IMR-90 (cell line): Measurements from ENCODE around the gene ATOH8. TPM values are rescaled to one million over a fixed set of nuclear protein-coding genes. Genes with fewer than 3 reads are reported as not detected.

Experiments
- ATAC-seq: fragments of 200-7000 bp; cut with Tn5 transposase; 2 replicates; pipeline ENCODE4 v1.9.1; 2020; ENCODE audit warnings: low read depth, mild to moderate bottlenecking, moderate library complexity
- BruUV-seq: library from RNA; stranded (reverse); fragments of 400-500 nt; replicated peaks from 2 replicates; lab custom pipeline; 2021; lab: Mats Ljungman, UMichigan
- CTCF ChIA-PET: fragments of 300-600 bp; formaldehyde crosslinking; extraction: SDS; loops from one replicate; lab custom pipeline; 2021; ENCODE audit warnings: antibody characterized with exemption; lab: Yijun Ruan, JAX
- POLR2A ChIA-PET: fragments of 300-600 bp; sonication (Branson Sonifier 250); formaldehyde crosslinking; loops from one replicate; lab custom pipeline; 2022; ENCODE audit warnings: antibody characterized with exemption; ENCODE audit not compliant: unreplicated experiment; lab: Charles Lee
- DNase-seq: peaks from one replicate; pipeline ENCODE4 v3.0.0; 2013
- H2AFZ ChIP-seq: replicated peaks from 2 replicates; pipeline ENCODE3; 2013; ENCODE audit warnings: low read length, mild to moderate bottlenecking; ENCODE audit not compliant: poor library complexity
- H2AK5ac ChIP-seq: 2 replicates; pipeline ENCODE4 v1.6.1; 2013; ENCODE audit warnings: low read depth, low read length, inconsistent platforms
- H2AK9ac ChIP-seq: replicated peaks from 2 replicates; pipeline ENCODE3; 2013; ENCODE audit warnings: mild to moderate bottlenecking, low read depth, low read length, moderate library complexity; ENCODE audit not compliant: poor library complexity
- H2BK120ac ChIP-seq: 2 replicates; pipeline ENCODE4 v1.6.1; 2013; ENCODE audit warnings: low read depth, low read length, inconsistent platforms
- H2BK15ac ChIP-seq: 3 replicates; pipeline ENCODE4 v1.6.1; 2013; ENCODE audit warnings: low read depth, low read length, inconsistent platforms
- H2BK20ac ChIP-seq: 2 replicates; pipeline ENCODE4 v1.6.1; 2013; ENCODE audit warnings: low read depth, mild to moderate bottlenecking, inconsistent platforms, low read length, moderate library complexity
- H2BK5ac ChIP-seq: 2 replicates; pipeline ENCODE4 v1.6.1; 2013; ENCODE audit warnings: mild to moderate bottlenecking, low read depth, low read length, inconsistent platforms; ENCODE audit not compliant: poor library complexity, severe bottlenecking
- H3K14ac ChIP-seq: replicated peaks from 2 replicates; pipeline ENCODE4 v1.6.1; 2013; ENCODE audit warnings: low read depth, low read length, inconsistent platforms
- H3K18ac ChIP-seq: 2 replicates; pipeline ENCODE4 v1.6.1; 2013; ENCODE audit warnings: low read depth, low read length, control low read depth
- H3K23ac ChIP-seq: 2 replicates; pipeline ENCODE4 v1.6.1; 2013; ENCODE audit warnings: low read depth, low read length, inconsistent platforms
- H3K27ac ChIP-seq: 2 replicates; pipeline ENCODE4 v1.5.1; 2013; ENCODE audit warnings: mild to moderate bottlenecking, control low read depth, low read length; ENCODE audit not compliant: insufficient read depth
- H3K27me3 ChIP-seq: 2 replicates; pipeline ENCODE4 v1.6.1; 2013; ENCODE audit warnings: low read length; ENCODE audit not compliant: control insufficient read depth, insufficient read depth
- H3K36me3 ChIP-seq: 2 replicates; pipeline ENCODE4 v1.6.1; 2013; ENCODE audit warnings: low read length, mixed read lengths; ENCODE audit not compliant: control insufficient read depth, insufficient read depth
- H3K4ac ChIP-seq: 2 replicates; pipeline ENCODE4 v1.6.1; 2013; ENCODE audit warnings: low read depth, low read length, inconsistent platforms
- H3K4me1 ChIP-seq: 2 replicates; pipeline ENCODE4 v1.6.1; 2013; ENCODE audit warnings: low read length, mixed read lengths; ENCODE audit not compliant: control insufficient read depth, insufficient read depth
- H3K4me2 ChIP-seq: 2 replicates; pipeline ENCODE4 v1.6.1; 2013; ENCODE audit warnings: low read depth, mild to moderate bottlenecking, control low read depth, low read length, moderate library complexity
- H3K4me3 ChIP-seq: 2 replicates; pipeline ENCODE4 v1.5.1; 2013; ENCODE audit warnings: low read depth, mild to moderate bottlenecking, control low read depth, low read length, moderate library complexity; ENCODE audit not compliant: insufficient read depth
- H3K56ac ChIP-seq: 2 replicates; pipeline ENCODE4 v1.6.1; 2013; ENCODE audit warnings: low read length, inconsistent platforms; ENCODE audit not compliant: insufficient read depth; ENCODE audit errors: extremely low read depth
- H3K79me1 ChIP-seq, 2 experiments: 2 replicates each; pipeline ENCODE4 v1.6.1; 2013; ENCODE audit warnings: low read length in 2 of 2, inconsistent platforms in 1 of 2, low read depth in 1 of 2
- H3K9ac ChIP-seq: 2 replicates; pipeline ENCODE4 v1.6.1; 2013; ENCODE audit warnings: low read depth, low read length, control low read depth
- H3K9me1 ChIP-seq: 2 replicates; pipeline ENCODE4 v1.6.1; 2013; ENCODE audit warnings: low read length, inconsistent platforms; ENCODE audit not compliant: insufficient read depth
- H3K9me3 ChIP-seq: 2 replicates; pipeline ENCODE4 v1.6.1; 2013; ENCODE audit warnings: low read length; ENCODE audit not compliant: control insufficient read depth, insufficient read depth
- H4K20me1 ChIP-seq: 2 replicates; pipeline ENCODE4 v1.6.1; 2013; ENCODE audit warnings: low read length, inconsistent platforms; ENCODE audit not compliant: insufficient read depth
- H4K5ac ChIP-seq: 2 replicates; pipeline ENCODE4 v1.6.1; 2013; ENCODE audit warnings: mild to moderate bottlenecking, low read depth, low read length, control low read depth
- H4K8ac ChIP-seq, 2 experiments: 2 replicates each; pipeline ENCODE4 v1.6.1; 2013; ENCODE audit warnings: low read depth in 2 of 2, low read length in 2 of 2, control low read depth in 1 of 2, inconsistent platforms in 1 of 2
- H4K91ac ChIP-seq: 2 replicates; pipeline ENCODE4 v1.6.1; 2013; ENCODE audit warnings: low read depth, low read length, inconsistent platforms; ENCODE audit not compliant: insufficient read depth
- BHLHE40 ChIP-seq: fragments of 150-350 bp; IDR thresholded peaks from 2 replicates; pipeline ENCODE4 v1.6.1; 2016; ENCODE audit warnings: mild to moderate bottlenecking, low read depth, low read length
- CEBPB ChIP-seq: IDR thresholded peaks from 2 replicates; pipeline ENCODE4 v1.6.1; 2012; ENCODE audit warnings: low read depth, low read length, improper control_type of control experiment
- CHD1 ChIP-seq: IDR thresholded peaks from 2 replicates; pipeline ENCODE4 v1.6.1; 2012; ENCODE audit warnings: low read depth, low read length, improper control_type of control experiment
- MAFK ChIP-seq: IDR thresholded peaks from 2 replicates; pipeline ENCODE4 v1.6.1; 2012; ENCODE audit warnings: low read depth, low read length, improper control_type of control experiment
- MAZ ChIP-seq: IDR thresholded peaks from 2 replicates; pipeline ENCODE4 v1.6.1; 2012; ENCODE audit warnings: low read depth, mild to moderate bottlenecking, low read length, improper control_type of control experiment, moderate library complexity, borderline replicate concordance
- MXI1 ChIP-seq: IDR thresholded peaks from 2 replicates; pipeline ENCODE4 v1.6.1; 2012; ENCODE audit warnings: low read depth, mild to moderate bottlenecking, low read length, moderate library complexity, borderline replicate concordance
- NFE2L2 ChIP-seq: fragments of 150-350 bp; IDR thresholded peaks from 2 replicates; pipeline ENCODE4 v1.6.1; 2016; ENCODE audit warnings: low read depth, mild to moderate bottlenecking, low read length
- POLR2A ChIP-seq: IDR thresholded peaks from 2 replicates; pipeline ENCODE4 v1.6.1; 2012; ENCODE audit warnings: mild to moderate bottlenecking, low read depth, low read length
- RAD21 ChIP-seq: IDR thresholded peaks from 2 replicates; pipeline ENCODE4 v1.6.1; 2012; ENCODE audit warnings: low read length, improper control_type of control experiment
- RCOR1 ChIP-seq: IDR thresholded peaks from 2 replicates; pipeline ENCODE4 v1.6.1; 2012; ENCODE audit warnings: mild to moderate bottlenecking, low read length, improper control_type of control experiment; ENCODE audit not compliant: insufficient replicate concordance
- RFX5 ChIP-seq: IDR thresholded peaks from 2 replicates; pipeline ENCODE4 v1.8.0; 2012; ENCODE audit warnings: low read depth, mild to moderate bottlenecking, low read length, moderate library complexity
- SMC3 ChIP-seq: fragments of 150-350 bp; IDR thresholded peaks from 2 replicates; pipeline ENCODE4 v1.6.1; 2016; ENCODE audit warnings: low read depth, mild to moderate bottlenecking, antibody characterized with exemption, low read length, moderate library complexity
- WGBS, 2 experiments: methylation state at CpG; one replicate each; pipeline versions ENCODE4 v1.1.5 to v1.1.7; 2013; ENCODE audit warnings: missing lambda C conversion rate in 2 of 2; ENCODE audit not compliant: insufficient read length in 1 of 2; ENCODE audit errors: extremely low coverage in 2 of 2; 5-methylcytosine and 5-hydroxymethylcytosine counted together
- dilution Hi-C: fragments of 300-500 bp; cut with HindIII; formaldehyde crosslinking; loops from one replicate; pipeline ENCODE4 v1.14.3; 2018; ENCODE audit warnings: low sequenced_read_pairs; ENCODE audit not compliant: unreplicated experiment
- in situ Hi-C: fragments of 300-500 bp; cut with MboI; formaldehyde crosslinking; loops from 3 replicates; pipeline ENCODE4 v1.14.3; 2019; ENCODE audit warnings: low sequenced_read_pairs, inconsistent platforms, mixed read lengths
- intact Hi-C: fragments of 100-400 bp; cut with micrococcal nuclease; formaldehyde crosslinking; loops from 2 replicates; pipeline ENCODE4 v1.10.0; 2022
- polyA plus RNA-seq, 3 experiments: library from polyadenylated mRNA; depleted of rRNA; stranded (reverse); fragments of >200 nt; gene quantifications; 2 replicates each; pipeline ENCODE4 v1.2.3, GENCODE V29; 2012; ENCODE audit warnings: low replicate concordance in 1 of 3
- total RNA-seq: library from RNA; depleted of rRNA; stranded (reverse); fragments of >200 nt; gene quantifications from 2 replicates; pipeline ENCODE4 v1.2.3, GENCODE V29; 2012
- TF ChIP-seq, protein P1 (sequence below): conservative IDR thresholded peaks from 2 replicates; pipeline ENCODE4 v1.5.1; 2012; ENCODE audit warnings: mild to moderate bottlenecking, low read depth, low read length, improper control_type of control experiment
- TF ChIP-seq, protein P2 (sequence below): fragments of 150-350 bp; IDR thresholded peaks from 2 replicates; pipeline ENCODE4 v1.6.1; 2016; ENCODE audit warnings: low read depth, mild to moderate bottlenecking, low read length, moderate library complexity, borderline replicate concordance

ATOH8 gene
- total and polyA plus RNA-seq, 2 of the 4 experiments (the other 2 are of a cell fraction): 7.9 to 9.0 TPM

GRCh38 chr2:85804583-85804982, 50.8 kb downstream of the ATOH8 start:
- H3K9me1 ChIP-seq: peaks cover 14% of the 10 kb centered on the region
- H3K4ac ChIP-seq: peak overlapping the region; percentile 38; the same call in 1 of the 2 replicates
- peak overlapping the region; percentile 56; the same call in 1 of the 2 replicates for H4K5ac ChIP-seq
- H3K18ac ChIP-seq: peak overlapping the region; percentile 68; the same call in 1 of the 2 replicates
- CTCF ChIA-PET: interaction anchor here (2.3 kb wide), 1 partner anchor 75 kb away, joined by 7 read pairs; no protein-coding TSS in a partner anchor
- H2AK5ac ChIP-seq: peak overlapping the region; percentile 68; the same call in 1 of the 2 replicates
- H3K36me3 ChIP-seq: no peaks in the 10 kb centered on the region
- H3K9me3 ChIP-seq: peaks cover 4% of the 10 kb centered on the region
- H3K23ac ChIP-seq: no peak overlapping the region
- intact Hi-C loops (no loop called here), dilution Hi-C loops (no loop called here), in situ Hi-C loops (no loop called here)
- no peak for DNase-seq
- no peak for ATAC-seq
- H4K8ac ChIP-seq: peak overlapping the region in 1 of 2 experiments; percentile 33; a peak in 1 of 4 replicates
- no peaks in the 10 kb centered on the region for H4K20me1 ChIP-seq
- H2BK15ac ChIP-seq: peak overlapping the region; percentile 78; the same call in 1 of the 3 replicates
- no peaks in the 10 kb centered on the region for H3K27me3 ChIP-seq
- H2AK9ac ChIP-seq: no peak overlapping the region
- no TSS peak for BruUV-seq
- peak overlapping the region; percentile 53 for H4K91ac ChIP-seq
- peak overlapping the region; percentile 44 for H2AFZ ChIP-seq
- WGBS, 2 experiments: no CpG with 5 or more reads among the region's 1 CpG
- TF ChIP-seq, protein P1, sequence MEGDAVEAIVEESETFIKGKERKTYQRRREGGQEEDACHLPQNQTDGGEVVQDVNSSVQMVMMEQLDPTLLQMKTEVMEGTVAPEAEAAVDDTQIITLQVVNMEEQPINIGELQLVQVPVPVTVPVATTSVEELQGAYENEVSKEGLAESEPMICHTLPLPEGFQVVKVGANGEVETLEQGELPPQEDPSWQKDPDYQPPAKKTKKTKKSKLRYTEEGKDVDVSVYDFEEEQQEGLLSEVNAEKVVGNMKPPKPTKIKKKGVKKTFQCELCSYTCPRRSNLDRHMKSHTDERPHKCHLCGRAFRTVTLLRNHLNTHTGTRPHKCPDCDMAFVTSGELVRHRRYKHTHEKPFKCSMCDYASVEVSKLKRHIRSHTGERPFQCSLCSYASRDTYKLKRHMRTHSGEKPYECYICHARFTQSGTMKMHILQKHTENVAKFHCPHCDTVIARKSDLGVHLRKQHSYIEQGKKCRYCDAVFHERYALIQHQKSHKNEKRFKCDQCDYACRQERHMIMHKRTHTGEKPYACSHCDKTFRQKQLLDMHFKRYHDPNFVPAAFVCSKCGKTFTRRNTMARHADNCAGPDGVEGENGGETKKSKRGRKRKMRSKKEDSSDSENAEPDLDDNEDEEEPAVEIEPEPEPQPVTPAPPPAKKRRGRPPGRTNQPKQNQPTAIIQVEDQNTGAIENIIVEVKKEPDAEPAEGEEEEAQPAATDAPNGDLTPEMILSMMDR: peak; percentile 56
- TF ChIP-seq NFE2L2: no peak
- TF ChIP-seq RFX5: no peak
- no peak for TF ChIP-seq POLR2A
- TF ChIP-seq SMC3: peak; percentile 47
- TF ChIP-seq, protein P2, sequence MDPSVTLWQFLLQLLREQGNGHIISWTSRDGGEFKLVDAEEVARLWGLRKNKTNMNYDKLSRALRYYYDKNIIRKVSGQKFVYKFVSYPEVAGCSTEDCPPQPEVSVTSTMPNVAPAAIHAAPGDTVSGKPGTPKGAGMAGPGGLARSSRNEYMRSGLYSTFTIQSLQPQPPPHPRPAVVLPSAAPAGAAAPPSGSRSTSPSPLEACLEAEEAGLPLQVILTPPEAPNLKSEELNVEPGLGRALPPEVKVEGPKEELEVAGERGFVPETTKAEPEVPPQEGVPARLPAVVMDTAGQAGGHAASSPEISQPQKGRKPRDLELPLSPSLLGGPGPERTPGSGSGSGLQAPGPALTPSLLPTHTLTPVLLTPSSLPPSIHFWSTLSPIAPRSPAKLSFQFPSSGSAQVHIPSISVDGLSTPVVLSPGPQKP: no peak
- no peak for TF ChIP-seq CEBPB
- TF ChIP-seq RAD21: peak; percentile 50
- TF ChIP-seq BHLHE40: no peak
- no peak for TF ChIP-seq MAFK
- no peak for TF ChIP-seq MXI1
- TF ChIP-seq RCOR1: no peak
- no peak for TF ChIP-seq MAZ
- no peak for TF ChIP-seq CHD1
- H3K9ac ChIP-seq: no peak overlapping the region
- no peak overlapping the region for H3K27ac ChIP-seq
- no peaks in the 10 kb centered on the region for H3K79me1 ChIP-seq
- H3K4me2 ChIP-seq: no peak overlapping the region
- no peak overlapping the region for H3K56ac ChIP-seq
- H3K4me1 ChIP-seq: peaks cover 7% of the 10 kb centered on the region
- no peak overlapping the region for H3K4me3 ChIP-seq
- H2BK120ac ChIP-seq: peak overlapping the region; percentile 13
- peak overlapping the region; percentile 3; the same call in 1 of the 2 replicates for H3K14ac ChIP-seq
- peak overlapping the region; percentile 26 for H2BK20ac ChIP-seq
- H2BK5ac ChIP-seq: no peak overlapping the region
- POLR2A ChIA-PET: no interaction called here
